Adrenal gland (tissue), 12 donors: ENCODE measurements around the gene MGME1. TPM values are rescaled to one million over a fixed set of nuclear protein-coding genes. Genes with fewer than 3 reads are reported as not detected.

ENCODE experiments used
- DNase-seq, 7 donors: peaks; one replicate each; pipeline ENCODE4 v3.0.0-alpha.2; 2019 to 2020
- H3K27ac ChIP-seq, 5 donors: fragments of 200-600 bp; sonication (generic) in 4 of 5; 1 replicate in 3 of 5; 2 replicates in 2 of 5; pipeline versions ENCODE4 v1.5.1 to v1.8.0; 2016 to 2020; ENCODE audit warnings: mild to moderate bottlenecking in 1 of 5
- H3K27me3 ChIP-seq: fragments of 200-600 bp; 2 replicates; pipeline ENCODE4 v1.8.0; 2021
- H3K36me3 ChIP-seq, 2 donors: fragments of 200-600 bp; replicated peaks in 1 of 2; 1 replicate in 1 of 2; 2 replicates in 1 of 2; pipeline versions ENCODE4 v1.5.1 to v1.8.0; 2018 to 2022
- H3K4me1 ChIP-seq, 2 donors: fragments of 200-600 bp; replicated peaks in 1 of 2; 1 replicate in 1 of 2; 2 replicates in 1 of 2; pipeline versions ENCODE4 v1.5.1 to v1.8.0; 2018 to 2021
- H3K4me3 ChIP-seq, 4 donors: fragments of 200-600 bp; sonication (generic) in 3 of 4; one replicate each; pipeline ENCODE4 v1.5.1; 2016 to 2018
- H3K9me3 ChIP-seq, 3 donors: fragments of 200-600 bp; sonication (generic) in 1 of 3; replicated peaks in 1 of 3; 1 replicate in 2 of 3; 2 replicates in 1 of 3; pipeline versions ENCODE4 v1.5.1 to v1.8.0; 2016 to 2021
- CTCF ChIP-seq, 6 experiments: fragments of 450-650 bp in 4 of 6; fragments of 200-600 bp in 2 of 6; sonication (generic) in 1 of 6; IDR thresholded peaks; 1 replicate in 5 of 6; 2 replicates in 1 of 6; pipeline versions ENCODE4 v1.5.1 to v1.8.0; 2016 to 2021; ENCODE audit warnings: antibody characterized with exemption in 6 of 6, mild to moderate bottlenecking in 2 of 6, moderate library complexity in 1 of 6
- POLR2A ChIP-seq, 2 donors: fragments of 450-650 bp; IDR thresholded peaks; one replicate each; pipeline ENCODE4 v1.6.1; 2017; ENCODE audit warnings: antibody characterized with exemption in 2 of 2, mild to moderate bottlenecking in 2 of 2, moderate library complexity in 1 of 2
- WGBS, 4 donors: extraction: QIAGEN DNeasy Blood & Tissue Kit in 2 of 4; methylation state at CpG; one replicate each; pipeline versions ENCODE4 v1.1.5 to v1.1.7; 2013 to 2017; 5-methylcytosine and 5-hydroxymethylcytosine counted together
- intact Hi-C, 2 donors: fragments of 100-400 bp; cut with DNase I; formaldehyde crosslinking; loops; one replicate each; pipeline versions ENCODE4 v1.14.1 to v1.15.0; 2022 to 2023
- polyA plus RNA-seq, 3 donors: library from polyadenylated mRNA; stranded (reverse); fragments of 200-250 nt in 2 of 3; fragments of 350-450 nt in 1 of 3; fragmentation: Illumina TruSeq in 1 of 3; extraction: RNeasy Lipid Tissue Mini Kit (QIAGEN cat#74804) in 1 of 3; gene quantifications; one replicate each; pipeline ENCODE4 v1.2.3, GENCODE V29; 2013 to 2014
- total RNA-seq, 9 donors: library from RNA; depleted of rRNA in 4 of 9; stranded (reverse); fragments of >200 nt in 4 of 9; fragments of 120-200 nt in 1 of 9; fragmentation: NEBNext Ultra II Directional in 1 of 9; extraction: Animal tissue kit (Norgen Biotek cat#: 25700) in 1 of 9; gene quantifications; one replicate each; pipeline versions ENCODE4 v1.1.0 to v1.2.4, GENCODE V29; 2013 to 2023
- donor health status: healthy with polysubstance abuse.
- donor health status: Bipolar disorder and iron deficiency.
- donor health status: DM: yes; HTN: yes; CAD: no.
- donor health status: DM: no; HTN: no; CAD: no.
- donor health status: DM: no; HTN: no; CAD: no.
- donor health status: DM: yes; HTN: yes; CAD: no.

Gene MGME1
- total and polyA plus RNA-seq, 12 donors, result 11.0 to 30.0 (median 20.5) TPM

- intact Hi-C loops, result no loop called here
- no peaks in the 10 kb centered on the region for H3K4me1 ChIP-seq
- TF ChIP-seq CTCF (IDR thresholded peaks at IDR 0.05), result no peak
- no peak for TF ChIP-seq POLR2A (IDR thresholded peaks at IDR 0.05)
Measured at GRCh38 chr20:18012901-18013300, 44.1 kb downstream of the MGME1 start.

GRCh38 chr20:18014411-18014810 is 45.6 kb downstream of the MGME1 start:
- Histone ChIP-seq H3K4me3 (no peak overlapping the region), H3K4me1 (no peaks in the 10 kb centered on the region), H3K36me3 (no peaks in the 10 kb centered on the region), H3K27me3 (no peaks in the 10 kb centered on the region), H3K27ac (no peak overlapping the region), H3K9me3 (no peaks in the 10 kb centered on the region)
- no peak for TF ChIP-seq CTCF (IDR thresholded peaks at IDR 0.05)
- TF ChIP-seq POLR2A (IDR thresholded peaks at IDR 0.05), result no peak
- 86 to 97% (median 88%) methylated on average over 6 of the region's 6 CpGs for WGBS, 4 donors
- DNase-seq, result no peak
- intact Hi-C loops, result no loop called here

More at GRCh38 chr20:18012901-18013300, 44.1 kb downstream of the MGME1 start:
- H3K27ac ChIP-seq, result no peak overlapping the region
- no peak overlapping the region for H3K4me3 ChIP-seq
- no peak for DNase-seq
- no peaks in the 10 kb centered on the region for H3K27me3 ChIP-seq
- WGBS, 4 donors, result 91 to 100% (median 93%) methylated on average over 2 of the region's 2 CpGs
- no peaks in the 10 kb centered on the region for H3K9me3 ChIP-seq
- no peaks in the 10 kb centered on the region for H3K36me3 ChIP-seq

GRCh38 chr20:18016772-18017171 is 48.0 kb downstream of the MGME1 start:
- no peak for TF ChIP-seq CTCF (IDR thresholded peaks at IDR 0.05)
- no peak for TF ChIP-seq POLR2A (IDR thresholded peaks at IDR 0.05)
- Histone ChIP-seq H3K9me3 (no peaks in the 10 kb centered on the region), H3K36me3 (no peaks in the 10 kb centered on the region), H3K27ac (no peak overlapping the region), H3K4me1 (no peaks in the 10 kb centered on the region), H3K27me3 (no peaks in the 10 kb centered on the region), H3K4me3 (no peak overlapping the region)
- intact Hi-C loops, result no loop called here
- no peak for DNase-seq
- WGBS, 4 donors, result 53 to 80% (median 67%) methylated on average over 3 of the region's 3 CpGs

- no peak overlapping the region for H3K4me3 ChIP-seq
- intact Hi-C loops, result no loop called here
- H3K36me3 ChIP-seq, result no peaks in the 10 kb centered on the region
- H3K27ac ChIP-seq, result no peak overlapping the region
- H3K4me1 ChIP-seq, result no peaks in the 10 kb centered on the region
- H3K27me3 ChIP-seq, result no peaks in the 10 kb centered on the region
- no peak for DNase-seq
- TF ChIP-seq CTCF (IDR thresholded peaks at IDR 0.05) (no peak), POLR2A (IDR thresholded peaks at IDR 0.05) (no peak)
- WGBS, 4 donors, result 76 to 80% (median 79%) methylated on average over 10 of the region's 10 CpGs
- no peaks in the 10 kb centered on the region for H3K9me3 ChIP-seq
Measured at GRCh38 chr20:18018100-18018499, 49.3 kb downstream of the MGME1 start.
